Trophoblast cell (in vitro differentiated cells and primary cell): ENCODE data around the gene NOG.

Experiments
- DNase-seq, 2 donors: peaks; one replicate each; pipeline ENCODE4 v3.0.0-alpha.2; 2016
- H2AFZ ChIP-seq: 2 replicates; pipeline ENCODE4 v1.6.1; 2013; ENCODE audit warnings: low read length, moderate library complexity, mild to moderate bottlenecking; ENCODE audit not compliant: insufficient read depth, poor library complexity
- H2AK5ac ChIP-seq: 2 replicates; pipeline ENCODE4 v1.6.1; 2013; ENCODE audit warnings: mild to moderate bottlenecking, low read length
- H2BK120ac ChIP-seq: 2 replicates; pipeline ENCODE4 v1.6.1; 2013; ENCODE audit warnings: low read length, mild to moderate bottlenecking, moderate library complexity; ENCODE audit not compliant: insufficient read depth, poor library complexity
- H2BK12ac ChIP-seq: 2 replicates; pipeline ENCODE4 v1.6.1; 2013; ENCODE audit warnings: mild to moderate bottlenecking, low read length, moderate library complexity
- H2BK5ac ChIP-seq: 2 replicates; pipeline ENCODE4 v1.6.1; 2013; ENCODE audit warnings: low read length, low read depth, moderate library complexity, mild to moderate bottlenecking; ENCODE audit not compliant: poor library complexity
- H3K14ac ChIP-seq: 2 replicates; pipeline ENCODE4 v1.6.1; 2013; ENCODE audit warnings: mild to moderate bottlenecking, low read length
- H3K18ac ChIP-seq: 2 replicates; pipeline ENCODE4 v1.6.1; 2013; ENCODE audit warnings: mild to moderate bottlenecking, low read length
- H3K23ac ChIP-seq: 2 replicates; pipeline ENCODE4 v1.6.1; 2013; ENCODE audit warnings: low read length
- H3K27ac ChIP-seq: 2 replicates; pipeline ENCODE4 v1.5.1; 2013; ENCODE audit warnings: low read depth, mild to moderate bottlenecking, inconsistent platforms, low read length, moderate library complexity
- H3K27me3 ChIP-seq: 2 replicates; pipeline ENCODE4 v1.6.1; 2013; ENCODE audit warnings: inconsistent platforms, mild to moderate bottlenecking, low read length, moderate library complexity; ENCODE audit not compliant: insufficient read depth
- H3K36me3 ChIP-seq, 2 experiments: 1 replicate in 1 of 2; 2 replicates in 1 of 2; pipeline ENCODE4 v1.6.1; 2013; ENCODE audit warnings: low read length in 2 of 2, mild to moderate bottlenecking in 2 of 2, moderate library complexity in 1 of 2; ENCODE audit not compliant: insufficient read depth in 2 of 2, control insufficient read depth in 1 of 2
- H3K4ac ChIP-seq: 2 replicates; pipeline ENCODE4 v1.6.1; 2013; ENCODE audit warnings: low read depth, mild to moderate bottlenecking, low read length, moderate library complexity
- H3K4me1 ChIP-seq, 2 experiments: 1 replicate in 1 of 2; 2 replicates in 1 of 2; pipeline ENCODE4 v1.6.1; 2013; ENCODE audit warnings: low read length in 2 of 2, mild to moderate bottlenecking in 2 of 2, moderate library complexity in 1 of 2; ENCODE audit not compliant: insufficient read depth in 2 of 2, control insufficient read depth in 1 of 2
- H3K4me2 ChIP-seq: 2 replicates; pipeline ENCODE4 v1.6.1; 2013; ENCODE audit warnings: inconsistent platforms, mild to moderate bottlenecking, low read length, moderate library complexity
- H3K4me3 ChIP-seq: 2 replicates; pipeline ENCODE4 v1.5.1; 2013; ENCODE audit warnings: mild to moderate bottlenecking, low read depth, low read length, inconsistent platforms
- H3K79me1 ChIP-seq: one replicate; pipeline ENCODE4 v1.6.1; 2013; ENCODE audit warnings: low read length
- H3K79me2 ChIP-seq: 2 replicates; pipeline ENCODE4 v1.6.1; 2013; ENCODE audit warnings: low read length, mild to moderate bottlenecking; ENCODE audit not compliant: control insufficient read depth, insufficient read depth, poor library complexity
- H3K9ac ChIP-seq: 2 replicates; pipeline ENCODE4 v1.6.1; 2013; ENCODE audit warnings: mild to moderate bottlenecking, low read length
- H3K9me3 ChIP-seq: 2 replicates; pipeline ENCODE4 v1.6.1; 2013; ENCODE audit warnings: low read depth, mild to moderate bottlenecking, control low read depth, inconsistent platforms, low read length; ENCODE audit not compliant: insufficient read depth
- H4K12ac ChIP-seq: 2 replicates; pipeline ENCODE4 v1.6.1; 2013; ENCODE audit warnings: low read depth, mild to moderate bottlenecking, low read length, moderate library complexity
- H4K8ac ChIP-seq: 2 replicates; pipeline ENCODE4 v1.6.1; 2013; ENCODE audit warnings: low read depth, mild to moderate bottlenecking, low read length, moderate library complexity
- H4K91ac ChIP-seq: one replicate; pipeline ENCODE4 v1.6.1; 2013; ENCODE audit warnings: low read depth, mild to moderate bottlenecking, low read length, moderate library complexity
- WGBS: extraction: QIAGEN DNeasy Blood & Tissue Kit; methylation state at CpG from one replicate; pipeline ENCODE4 v1.1.7; 2013; ENCODE audit warnings: missing lambda C conversion rate; ENCODE audit not compliant: insufficient read length, insufficient coverage; ENCODE audit errors: extremely low coverage; 5-methylcytosine and 5-hydroxymethylcytosine counted together

NOG gene

DNA sequence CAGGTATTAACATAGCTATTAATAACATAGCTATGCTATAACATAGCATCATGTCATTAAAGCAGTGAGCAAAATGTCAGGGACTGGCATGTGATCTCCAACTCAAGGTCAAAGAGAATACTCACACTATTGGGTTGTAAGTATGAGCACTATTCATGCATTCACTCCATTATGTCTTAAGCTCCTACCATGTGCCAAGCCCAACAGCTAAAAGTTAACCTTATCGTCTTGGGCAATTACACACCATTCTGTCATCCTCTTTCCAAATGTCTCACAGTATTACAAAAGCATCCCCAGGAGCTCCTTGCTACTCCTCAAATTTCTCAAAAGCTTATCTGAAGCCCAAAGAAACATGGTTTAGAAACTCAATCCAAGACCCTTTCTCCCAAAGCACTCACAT is 22.0 kb upstream of the NOG start:
- Histone ChIP-seq H3K9me3 (no peaks in the 10 kb centered on the region), H3K4me3 (no peak overlapping the region), H4K91ac (no peak overlapping the region), H3K36me3 (no peaks in the 10 kb centered on the region), H3K27me3 (no peaks in the 10 kb centered on the region), H3K4me1 (peaks cover 4 to 9% of the 10 kb centered on the region in 2 experiments), H3K79me2 (no peaks in the 10 kb centered on the region), H3K27ac (no peak overlapping the region), H3K4ac (no peak overlapping the region), H3K79me1 (no peaks in the 10 kb centered on the region), H2BK5ac (no peak overlapping the region), H2AK5ac (no peak overlapping the region), H2BK12ac (no peak overlapping the region), H3K4me2 (no peak overlapping the region), H4K8ac (no peak overlapping the region), H3K23ac (no peak overlapping the region), H4K12ac (no peak overlapping the region), H2BK120ac (no peak overlapping the region), H3K9ac (no peak overlapping the region), H3K18ac (no peak overlapping the region), H2AFZ (no peak overlapping the region), H3K14ac (no peak overlapping the region)
- DNase-seq = no peak
- no CpG with 5 or more reads among the region's 1 CpG for WGBS

- WGBS = no CpG with 5 or more reads among the region's 5 CpGs
- no peak overlapping the region for H3K4me2 ChIP-seq
- H3K27me3 ChIP-seq = no peaks in the 10 kb centered on the region
These were observed 16.2 kb upstream of the NOG start for GRCh38 chr17:56577190-56577842.

DNA sequence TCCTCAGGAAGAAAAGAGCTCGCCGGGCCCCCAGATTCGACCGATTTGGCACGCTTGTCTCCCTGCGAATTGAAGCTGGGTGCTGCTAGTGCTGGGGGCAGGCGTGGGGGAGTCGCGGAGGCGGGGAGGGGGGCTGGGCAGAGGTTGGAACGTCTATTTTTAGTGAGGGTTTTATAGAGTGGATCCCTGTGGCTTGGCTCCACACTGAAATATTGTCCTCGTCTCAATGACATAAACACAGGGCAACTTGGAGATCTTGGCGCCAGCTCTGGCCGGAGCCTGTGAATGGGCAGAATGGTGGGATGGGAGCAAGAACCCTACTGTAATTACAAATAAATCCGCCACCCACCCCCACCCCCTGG is 15.7 kb upstream of the NOG start:
- Histone ChIP-seq H2BK5ac (no peak overlapping the region), H2BK120ac (no peak overlapping the region), H3K23ac (no peak overlapping the region), H4K8ac (no peak overlapping the region), H3K14ac (no peak overlapping the region), H3K9me3 (no peaks in the 10 kb centered on the region), H2AK5ac (no peak overlapping the region), H3K4me3 (no peak overlapping the region), H3K79me1 (peaks cover 2% of the 10 kb centered on the region), H3K27me3 (no peaks in the 10 kb centered on the region), H2AFZ (no peak overlapping the region), H3K27ac (no peak overlapping the region), H3K79me2 (no peaks in the 10 kb centered on the region), H3K4me2 (no peak overlapping the region), H2BK12ac (no peak overlapping the region), H3K4me1 (peaks cover 0 to 9% of the 10 kb centered on the region in 2 experiments), H4K12ac (no peak overlapping the region), H3K4ac (no peak overlapping the region), H4K91ac (no peak overlapping the region), H3K9ac (no peak overlapping the region), H3K18ac (no peak overlapping the region), H3K36me3 (no peaks in the 10 kb centered on the region)
- DNase-seq = no peak
- no CpG with 5 or more reads among the region's 15 CpGs for WGBS

More at GRCh38 chr17:56577190-56577842, 16.2 kb upstream of the NOG start:
- H3K4me3 ChIP-seq = no peak overlapping the region
- H3K14ac ChIP-seq = no peak overlapping the region
- H3K9me3 ChIP-seq = no peaks in the 10 kb centered on the region
- no peak overlapping the region for H3K23ac ChIP-seq
- H3K4ac ChIP-seq = no peak overlapping the region
- H4K12ac ChIP-seq = no peak overlapping the region
- no peak overlapping the region for H2BK5ac ChIP-seq
- H3K18ac ChIP-seq = no peak overlapping the region
- H3K79me1 ChIP-seq = peaks cover 2% of the 10 kb centered on the region
- H4K8ac ChIP-seq = no peak overlapping the region
- H3K27ac ChIP-seq = no peak overlapping the region
- no peak overlapping the region for H2BK120ac ChIP-seq
- H2AK5ac ChIP-seq = no peak overlapping the region
- H3K4me1 ChIP-seq = peaks cover 0 to 9% of the 10 kb centered on the region in 2 experiments
- H2AFZ ChIP-seq = no peak overlapping the region
- no peaks in the 10 kb centered on the region for H3K79me2 ChIP-seq
- DNase-seq = no peak
- H3K36me3 ChIP-seq = no peaks in the 10 kb centered on the region
- H3K9ac ChIP-seq = no peak overlapping the region
- no peak overlapping the region for H4K91ac ChIP-seq
- H2BK12ac ChIP-seq = no peak overlapping the region

- WGBS = no CpG with 5 or more reads among the region's 5 CpGs
- no peak overlapping the region for H3K9ac ChIP-seq
- no peak overlapping the region for H3K4ac ChIP-seq
These were observed 11.6 kb upstream of the NOG start for GRCh38 chr17:56581635-56582627.

More at GRCh38 chr17:56581635-56582627, 11.6 kb upstream of the NOG start:
- Histone ChIP-seq H3K79me1 (peaks cover 2% of the 10 kb centered on the region), H3K23ac (no peak overlapping the region), H2AK5ac (no peak overlapping the region), H2BK12ac (no peak overlapping the region), H3K14ac (no peak overlapping the region), H3K4me3 (no peak overlapping the region), H3K4me1 (peaks cover 0 to 9% of the 10 kb centered on the region in 2 experiments), H3K79me2 (no peaks in the 10 kb centered on the region), H3K36me3 (no peaks in the 10 kb centered on the region), H4K91ac (no peak overlapping the region), H2BK5ac (no peak overlapping the region), H2AFZ (no peak overlapping the region), H2BK120ac (no peak overlapping the region), H4K12ac (no peak overlapping the region), H3K9me3 (no peaks in the 10 kb centered on the region), H3K18ac (no peak overlapping the region), H3K27ac (no peak overlapping the region), H4K8ac (no peak overlapping the region), H3K4me2 (no peak overlapping the region), H3K27me3 (no peaks in the 10 kb centered on the region)
- no peak for DNase-seq
